Measurements from ENCODE around the gene MAP7D1. TPM values are rescaled to one million over a fixed set of nuclear protein-coding genes. Genes with fewer than 3 reads are reported as not detected.

The MAP7D1 gene
- total and polyA plus RNA-seq, 2 of the 13 experiments (the other 11 are each of a cell fraction or from before 2014, with no cell fraction given), result 5.6 to 7.2 TPM

GRCh38 chr1:36187800-36188593 lies 32.0 kb downstream of the MAP7D1 start (continued):
- TF ChIP-seq SATB2 (CRISPR knock-in tag; IDR thresholded peaks at IDR 0.05), result no peak
- TF ChIP-seq NCOR1 (IDR thresholded peaks at IDR 0.05; ENCODE audit: borderline replicate concordance, low read length), result no peak
- no peak for TF ChIP-seq YEATS4 (CRISPR knock-in tag; IDR thresholded peaks at IDR 0.05; ENCODE audit: borderline replicate concordance)
- TF ChIP-seq CENPX (CRISPR knock-in tag; IDR thresholded peaks at IDR 0.05), result no peak
- no peak for TF ChIP-seq NONO (IDR thresholded peaks at IDR 0.05)
- peak; percentile 64; the same call in 1 of the 2 replicates for TF ChIP-seq NONO (CRISPR knock-in tag; conservative IDR thresholded peaks at IDR 0.05)
- TF ChIP-seq NFRKB (IDR thresholded peaks at IDR 0.05), result no peak
- TF ChIP-seq SYNCRIP (IDR thresholded peaks at IDR 0.05; ENCODE audit: insufficient read depth, low read depth, low read length), result no peak
- no peak for TF ChIP-seq MEIS1 (CRISPR knock-in tag; IDR thresholded peaks at IDR 0.05; ENCODE audit: borderline replicate concordance)
- TF ChIP-seq ZNF20 (CRISPR knock-in tag; IDR thresholded peaks at IDR 0.05), result no peak
- TF ChIP-seq, protein P1, sequence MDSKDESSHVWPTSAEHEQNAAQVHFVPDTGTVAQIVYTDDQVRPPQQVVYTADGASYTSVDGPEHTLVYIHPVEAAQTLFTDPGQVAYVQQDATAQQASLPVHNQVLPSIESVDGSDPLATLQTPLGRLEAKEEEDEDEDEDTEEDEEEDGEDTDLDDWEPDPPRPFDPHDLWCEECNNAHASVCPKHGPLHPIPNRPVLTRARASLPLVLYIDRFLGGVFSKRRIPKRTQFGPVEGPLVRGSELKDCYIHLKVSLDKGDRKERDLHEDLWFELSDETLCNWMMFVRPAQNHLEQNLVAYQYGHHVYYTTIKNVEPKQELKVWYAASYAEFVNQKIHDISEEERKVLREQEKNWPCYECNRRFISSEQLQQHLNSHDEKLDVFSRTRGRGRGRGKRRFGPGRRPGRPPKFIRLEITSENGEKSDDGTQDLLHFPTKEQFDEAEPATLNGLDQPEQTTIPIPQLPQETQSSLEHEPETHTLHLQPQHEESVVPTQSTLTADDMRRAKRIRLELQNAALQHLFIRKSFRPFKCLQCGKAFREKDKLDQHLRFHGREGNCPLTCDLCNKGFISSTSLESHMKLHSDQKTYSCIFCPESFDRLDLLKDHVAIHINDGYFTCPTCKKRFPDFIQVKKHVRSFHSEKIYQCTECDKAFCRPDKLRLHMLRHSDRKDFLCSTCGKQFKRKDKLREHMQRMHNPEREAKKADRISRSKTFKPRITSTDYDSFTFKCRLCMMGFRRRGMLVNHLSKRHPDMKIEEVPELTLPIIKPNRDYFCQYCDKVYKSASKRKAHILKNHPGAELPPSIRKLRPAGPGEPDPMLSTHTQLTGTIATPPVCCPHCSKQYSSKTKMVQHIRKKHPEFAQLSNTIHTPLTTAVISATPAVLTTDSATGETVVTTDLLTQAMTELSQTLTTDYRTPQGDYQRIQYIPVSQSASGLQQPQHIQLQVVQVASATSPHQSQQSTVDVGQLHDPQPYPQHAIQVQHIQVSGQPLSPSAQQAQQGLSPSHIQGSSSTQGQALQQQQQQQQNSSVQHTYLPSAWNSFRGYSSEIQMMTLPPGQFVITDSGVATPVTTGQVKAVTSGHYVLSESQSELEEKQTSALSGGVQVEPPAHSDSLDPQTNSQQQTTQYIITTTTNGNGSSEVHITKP (CRISPR knock-in tag; IDR thresholded peaks at IDR 0.05; ENCODE audit: low read depth), result peak; percentile 87
- TF ChIP-seq ZNF569 (CRISPR knock-in tag; IDR thresholded peaks at IDR 0.05; ENCODE audit: borderline replicate concordance), result 0 out of 2 replicates have a peak, but pooled peaks have one; percentile 45
- TF ChIP-seq ZFP36L1 (CRISPR knock-in tag; IDR thresholded peaks at IDR 0.05), result no peak
- TF ChIP-seq EHMT2 (IDR thresholded peaks at IDR 0.05; ENCODE audit: borderline replicate concordance, low read depth, low read length), result no peak
- no peak for TF ChIP-seq ZNF558 (CRISPR knock-in tag; IDR thresholded peaks at IDR 0.05; ENCODE audit: borderline replicate concordance)
- TF ChIP-seq CBX5 (CRISPR knock-in tag; IDR thresholded peaks at IDR 0.05; ENCODE audit: borderline replicate concordance), result no peak; the same call in 1 of the 2 replicates
- TF ChIP-seq JDP2 (CRISPR knock-in tag; IDR thresholded peaks at IDR 0.05; ENCODE audit: borderline replicate concordance), result no peak
- TF ChIP-seq ZNF326 (CRISPR knock-in tag; IDR thresholded peaks at IDR 0.05; ENCODE audit: borderline replicate concordance), result no peak
- TF ChIP-seq, protein P2, sequence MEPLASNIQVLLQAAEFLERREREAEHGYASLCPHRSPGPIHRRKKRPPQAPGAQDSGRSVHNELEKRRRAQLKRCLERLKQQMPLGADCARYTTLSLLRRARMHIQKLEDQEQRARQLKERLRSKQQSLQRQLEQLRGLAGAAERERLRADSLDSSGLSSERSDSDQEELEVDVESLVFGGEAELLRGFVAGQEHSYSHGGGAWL (CRISPR knock-in tag; IDR thresholded peaks at IDR 0.05), result no peak
- no peak for TF ChIP-seq HMGA1 (CRISPR knock-in tag; conservative IDR thresholded peaks at IDR 0.05)
- peak; percentile 77; the same call in 1 of the 2 replicates for TF ChIP-seq ZFP91 (CRISPR knock-in tag; IDR thresholded peaks at IDR 0.05; ENCODE audit: borderline replicate concordance)
- 0 out of 2 replicates have a peak, but pooled peaks have one; percentile 60 for TF ChIP-seq ZNF280B (CRISPR knock-in tag; IDR thresholded peaks at IDR 0.05; ENCODE audit: borderline replicate concordance)
